Astrocyte (in vitro differentiated cells and primary cell): ENCODE data around the gene PSPH. TPM values are rescaled to one million over a fixed set of nuclear protein-coding genes. Genes with fewer than 3 reads are reported as not detected.
"Not testable (repeated sequence)": the region's sequence is repeated elsewhere in the genome, so short reads cannot be mapped to it uniquely, and the experiment has no call there.

ENCODE experiments used
- DNase-seq: peaks from one replicate; pipeline ENCODE4 v3.0.0-alpha.2; 2010; ENCODE audit warnings: low read depth
- FAIRE-seq: peaks from 2 replicates; lab custom pipeline; 2011; peaks lifted over from hg19 to GRCh38; lab: Jason Lieb, UNC
- H2AFZ ChIP-seq: 2 replicates; pipeline ENCODE4 v1.6.0; 2012; ENCODE audit warnings: low read depth, low read length, inconsistent platforms
- H3K27ac ChIP-seq: 2 replicates; pipeline ENCODE4 v1.5.1; 2011; ENCODE audit warnings: low read depth, low read length, inconsistent platforms
- H3K27me3 ChIP-seq: 2 replicates; pipeline ENCODE4 v1.6.0; 2011; ENCODE audit warnings: low read length, inconsistent platforms; ENCODE audit not compliant: insufficient read depth
- H3K36me3 ChIP-seq: 2 replicates; pipeline ENCODE4 v1.5.1; 2011; ENCODE audit warnings: low read length, inconsistent platforms; ENCODE audit not compliant: insufficient read depth
- H3K4me1 ChIP-seq: 2 replicates; pipeline ENCODE4 v1.5.1; 2011; ENCODE audit warnings: low read length, inconsistent platforms; ENCODE audit not compliant: insufficient read depth
- H3K4me2 ChIP-seq: 2 replicates; pipeline ENCODE4 v1.6.0; 2012; ENCODE audit warnings: low read length, inconsistent platforms
- H3K4me3 ChIP-seq: 2 replicates; pipeline ENCODE4 v1.5.1; 2011; ENCODE audit warnings: low read depth, mild to moderate bottlenecking, low read length, inconsistent platforms; ENCODE audit not compliant: insufficient read depth
- H3K79me2 ChIP-seq: 2 replicates; pipeline ENCODE4 v1.6.0; 2012; ENCODE audit warnings: mild to moderate bottlenecking, low read length, inconsistent platforms; ENCODE audit not compliant: insufficient read depth
- H3K9ac ChIP-seq: 2 replicates; pipeline ENCODE4 v1.6.0; 2012; ENCODE audit warnings: mild to moderate bottlenecking, low read length, inconsistent platforms
- H3K9me3 ChIP-seq: 2 replicates; pipeline ENCODE4 v1.5.1; 2012; ENCODE audit warnings: low read depth, mild to moderate bottlenecking, low read length, inconsistent platforms; ENCODE audit not compliant: insufficient read depth
- H4K20me1 ChIP-seq: 2 replicates; pipeline ENCODE4 v1.6.0; 2012; ENCODE audit warnings: low read length, inconsistent platforms; ENCODE audit not compliant: insufficient read depth
- H3K27ac Mint-ChIP-seq: one replicate; pipeline ENCODE4 v1.8.0; 2021; ENCODE audit warnings: mild to moderate bottlenecking, mixed read lengths; ENCODE audit not compliant: unreplicated experiment
- H3K27me3 Mint-ChIP-seq: one replicate; pipeline ENCODE4 v1.8.0; 2021; ENCODE audit warnings: low read depth, mixed read lengths; ENCODE audit not compliant: unreplicated experiment
- H3K36me3 Mint-ChIP-seq: one replicate; pipeline ENCODE4 v1.8.0; 2021; ENCODE audit warnings: low read depth, mixed read lengths; ENCODE audit not compliant: unreplicated experiment
- H3K4me1 Mint-ChIP-seq: one replicate; pipeline ENCODE4 v1.8.0; 2021; ENCODE audit warnings: low read depth, mixed read lengths; ENCODE audit not compliant: unreplicated experiment
- H3K4me3 Mint-ChIP-seq: one replicate; pipeline ENCODE4 v1.8.0; 2021; ENCODE audit warnings: mild to moderate bottlenecking, moderate library complexity, mixed read lengths; ENCODE audit not compliant: unreplicated experiment
- H3K9me3 Mint-ChIP-seq: one replicate; pipeline ENCODE4 v1.8.0; 2021; ENCODE audit warnings: mild to moderate bottlenecking, mixed read lengths; ENCODE audit not compliant: unreplicated experiment
- CTCF ChIP-seq: IDR thresholded peaks from 2 replicates; pipeline ENCODE4 v1.5.1; 2011; ENCODE audit warnings: low read depth, mild to moderate bottlenecking, inconsistent platforms, low read length, moderate library complexity; ENCODE audit not compliant: insufficient read depth
- EZH2 ChIP-seq: IDR thresholded peaks from 2 replicates; pipeline ENCODE4 v1.6.1; 2012; ENCODE audit warnings: mild to moderate bottlenecking, low read length, inconsistent platforms; ENCODE audit not compliant: insufficient read depth
- total RNA-seq: library from RNA; stranded (reverse); gene quantifications from 2 replicates; pipeline ENCODE4 v1.2.1, GENCODE V29; 2021

Gene PSPH
- total RNA-seq, 1 donor from 2014 or later = 72.7 TPM

- no peak overlapping the region for H3K4me3 ChIP-seq
- no peaks in the 10 kb centered on the region for H4K20me1 ChIP-seq
- no peaks in the 10 kb centered on the region for H3K9me3 Mint-ChIP-seq
- FAIRE-seq (no peak), DNase-seq (no peak)
- H3K9me3 ChIP-seq = no peaks in the 10 kb centered on the region
- TF ChIP-seq EZH2 (no peak), CTCF (no peak)
- no peaks in the 10 kb centered on the region for H3K27me3 ChIP-seq
- H3K4me1 Mint-ChIP-seq = no peaks in the 10 kb centered on the region
- H3K27me3 Mint-ChIP-seq = no peaks in the 10 kb centered on the region
- H3K9ac ChIP-seq = no peak overlapping the region
- H3K79me2 ChIP-seq = no peaks in the 10 kb centered on the region
- H3K4me2 ChIP-seq = no peak overlapping the region
- no peaks in the 10 kb centered on the region for H3K36me3 ChIP-seq
- no peak overlapping the region for H3K4me3 Mint-ChIP-seq
- no peak overlapping the region for H2AFZ ChIP-seq
- H3K27ac Mint-ChIP-seq = no peak overlapping the region
- H3K27ac ChIP-seq = no peak overlapping the region
- no peaks in the 10 kb centered on the region for H3K4me1 ChIP-seq
- no peaks in the 10 kb centered on the region for H3K36me3 Mint-ChIP-seq
Measured at GRCh38 chr7:56040730-56041129, 10.5 kb downstream of the PSPH start.

GRCh38 chr7:56033671-56034432 lies 17.4 kb downstream of the PSPH start:
- Mint-ChIP-seq H3K4me3 (peak overlapping the region; percentile 96), H3K9me3 (no peaks in the 10 kb centered on the region), H3K4me1 (peaks cover 14% of the 10 kb centered on the region), H3K27ac (peak overlapping the region; percentile 83), H3K36me3 (peaks cover 6% of the 10 kb centered on the region), H3K27me3 (no peaks in the 10 kb centered on the region)
- no peaks in the 10 kb centered on the region for H3K9me3 ChIP-seq
- peak overlapping the region; percentile 38 for H3K27ac ChIP-seq
- peak; percentile 12 for TF ChIP-seq CTCF
- no peak for TF ChIP-seq EZH2
- peak overlapping the region; percentile 87 for H3K4me2 ChIP-seq
- peak overlapping the region; percentile 87 for H2AFZ ChIP-seq
- DNase-seq (peak; percentile 56), FAIRE-seq (no peak)
- peak overlapping the region; percentile 79 for H3K9ac ChIP-seq
- peaks cover 4% of the 10 kb centered on the region for H3K79me2 ChIP-seq
- peak overlapping the region; percentile 76 for H3K4me3 ChIP-seq
- H4K20me1 ChIP-seq = no peaks in the 10 kb centered on the region
- H3K4me1 ChIP-seq = peaks cover 5% of the 10 kb centered on the region
- H3K27me3 ChIP-seq = no peaks in the 10 kb centered on the region
- no peaks in the 10 kb centered on the region for H3K36me3 ChIP-seq

GRCh38 chr7:56032578-56032977 lies 18.7 kb downstream of the PSPH start:
- Mint-ChIP-seq H3K4me1 (peaks cover 14% of the 10 kb centered on the region), H3K4me3 (peak overlapping the region; percentile 96)
- not testable (repeated sequence) for H3K27me3 ChIP-seq, DNase-seq, H3K4me3 ChIP-seq, H3K27ac ChIP-seq, H3K36me3 ChIP-seq, H3K9me3 Mint-ChIP-seq, H3K4me1 ChIP-seq, H3K36me3 Mint-ChIP-seq, FAIRE-seq, H3K9ac ChIP-seq, H3K27ac Mint-ChIP-seq, H3K79me2 ChIP-seq, H3K4me2 ChIP-seq, H4K20me1 ChIP-seq, H3K9me3 ChIP-seq, H2AFZ ChIP-seq, H3K27me3 Mint-ChIP-seq

- H3K27ac ChIP-seq, FAIRE-seq, H3K4me1 ChIP-seq, H3K36me3 ChIP-seq, H3K27me3 ChIP-seq, H3K9me3 ChIP-seq, H3K79me2 ChIP-seq, H4K20me1 ChIP-seq, H3K4me3 ChIP-seq, H3K4me2 ChIP-seq, H2AFZ ChIP-seq, DNase-seq, H3K27ac Mint-ChIP-seq, H3K27me3 Mint-ChIP-seq, H3K9me3 Mint-ChIP-seq, H3K9ac ChIP-seq: not testable (repeated sequence)
- Mint-ChIP-seq H3K4me3 (peak overlapping the region; percentile 96), H3K4me1 (peaks cover 15% of the 10 kb centered on the region), H3K36me3 (peaks cover 10% of the 10 kb centered on the region)
Measured at GRCh38 chr7:56031556-56031955, 19.7 kb downstream of the PSPH start.
